ENCODE measurements around the gene SLC38A3.

Gene SLC38A3

DNA sequence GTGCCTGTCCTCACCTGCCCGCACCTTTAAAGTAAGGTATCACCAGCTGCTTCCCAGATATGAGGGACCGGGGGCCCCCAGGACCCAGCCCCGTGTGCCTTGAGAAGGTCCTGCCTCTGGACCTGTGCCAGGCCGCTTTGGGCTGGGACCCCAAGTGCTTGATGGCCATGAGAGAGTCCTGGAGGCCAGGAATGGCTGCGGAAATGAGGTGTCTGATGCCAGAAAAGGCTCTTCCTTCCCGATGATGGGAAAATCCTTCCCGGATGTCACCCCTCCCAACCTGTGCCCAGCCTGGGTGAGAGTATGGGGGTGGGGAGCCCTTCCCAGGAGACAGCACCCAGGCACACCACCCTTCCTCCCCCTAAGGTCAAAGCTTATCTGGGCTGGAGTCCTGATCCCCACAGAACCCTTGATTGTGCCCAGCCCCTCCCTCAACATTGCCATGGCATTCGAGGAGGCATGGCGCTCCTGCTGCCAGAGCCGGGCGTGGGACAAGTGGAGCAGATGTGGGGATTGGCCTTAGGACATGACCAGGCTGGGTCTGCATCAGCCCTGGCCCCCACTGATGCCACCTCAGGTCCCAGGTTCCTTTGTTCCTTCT lies 35.7 kb upstream of the SLC38A3 start:
- no peak for DNase-seq (ENCODE audit: low spot score)

DNA sequence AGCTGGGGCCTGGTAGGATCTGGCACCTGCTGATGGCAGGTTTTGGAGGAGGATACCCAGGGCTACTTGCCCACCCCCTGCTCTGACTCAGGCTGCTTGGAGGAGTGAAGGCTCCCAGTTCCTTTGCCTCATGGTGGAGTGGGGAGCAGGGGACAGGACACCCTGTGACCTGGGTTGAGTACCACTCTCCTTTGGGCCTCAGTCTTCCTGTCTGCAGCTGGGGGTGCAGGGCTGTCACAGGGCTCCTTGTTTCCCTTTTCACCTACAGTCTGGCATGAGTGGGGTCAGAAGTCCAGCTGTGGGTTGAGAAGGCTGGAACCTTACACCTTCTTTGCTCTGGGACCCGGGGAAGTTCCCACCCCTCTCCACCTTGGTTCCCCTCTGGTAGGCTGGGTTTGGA lies 35.2 kb upstream of the SLC38A3 start:
- DNase-seq (ENCODE audit: low spot score): no peak

DNA sequence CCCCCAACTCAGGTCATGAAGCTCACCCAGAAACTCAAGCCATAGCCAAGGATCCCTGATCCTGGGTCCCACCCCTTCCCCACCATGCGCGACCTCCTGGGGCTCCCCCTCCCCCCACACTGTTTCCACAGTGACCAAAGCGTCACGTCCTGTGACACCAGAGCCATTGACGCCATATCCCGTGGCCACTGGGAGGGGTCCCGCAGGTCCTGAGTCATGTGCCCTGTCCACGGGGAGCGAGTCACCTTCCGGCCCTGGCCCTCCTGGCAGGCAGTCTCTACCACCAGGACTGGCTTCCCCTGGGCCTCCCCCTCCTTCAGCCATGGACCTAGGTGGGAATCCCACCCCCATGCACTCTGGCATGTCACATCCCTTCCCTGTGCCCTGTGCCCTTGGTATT lies 34.4 kb upstream of the SLC38A3 start:
- peak; percentile 98 for DNase-seq (ENCODE audit: low spot score)

DNA sequence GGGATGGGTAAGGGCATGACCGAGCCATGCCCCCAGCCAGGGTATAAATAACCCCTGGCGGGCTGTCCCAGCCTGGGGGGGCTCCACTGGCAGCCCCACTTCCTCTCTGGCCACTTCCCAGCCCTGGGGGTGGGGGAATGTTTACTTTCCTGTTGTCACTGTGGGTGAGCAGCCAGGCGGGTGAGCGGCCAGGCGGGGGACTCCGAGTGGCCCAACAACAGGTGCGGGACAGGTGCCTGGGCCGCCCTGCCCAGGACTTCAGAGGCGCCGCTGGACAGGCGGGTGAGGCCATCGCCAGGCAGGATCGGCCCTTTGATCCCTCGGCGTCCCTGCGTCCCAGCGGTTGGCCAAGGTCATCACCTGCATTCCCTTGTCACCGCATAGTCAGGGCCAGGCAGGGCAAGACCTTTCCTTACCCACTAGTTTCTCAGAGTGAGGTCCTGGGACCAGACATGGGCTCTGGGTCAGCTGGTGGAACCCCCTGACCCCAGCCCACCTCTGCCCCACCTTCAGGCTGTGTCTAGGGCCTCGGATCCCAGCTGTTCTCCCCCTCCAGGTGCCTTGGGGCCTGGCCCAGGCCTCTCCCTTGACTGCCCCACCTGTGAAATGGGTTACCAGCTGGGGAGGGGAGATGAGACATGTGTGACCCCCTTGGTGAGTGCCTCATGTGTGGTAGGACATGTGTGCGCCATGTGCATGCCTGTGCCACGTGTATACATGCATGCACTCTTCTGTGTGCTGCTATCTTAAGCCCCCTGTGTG lies 33.4 kb upstream of the SLC38A3 start:
- DNase-seq (ENCODE audit: low spot score): no peak

DNA sequence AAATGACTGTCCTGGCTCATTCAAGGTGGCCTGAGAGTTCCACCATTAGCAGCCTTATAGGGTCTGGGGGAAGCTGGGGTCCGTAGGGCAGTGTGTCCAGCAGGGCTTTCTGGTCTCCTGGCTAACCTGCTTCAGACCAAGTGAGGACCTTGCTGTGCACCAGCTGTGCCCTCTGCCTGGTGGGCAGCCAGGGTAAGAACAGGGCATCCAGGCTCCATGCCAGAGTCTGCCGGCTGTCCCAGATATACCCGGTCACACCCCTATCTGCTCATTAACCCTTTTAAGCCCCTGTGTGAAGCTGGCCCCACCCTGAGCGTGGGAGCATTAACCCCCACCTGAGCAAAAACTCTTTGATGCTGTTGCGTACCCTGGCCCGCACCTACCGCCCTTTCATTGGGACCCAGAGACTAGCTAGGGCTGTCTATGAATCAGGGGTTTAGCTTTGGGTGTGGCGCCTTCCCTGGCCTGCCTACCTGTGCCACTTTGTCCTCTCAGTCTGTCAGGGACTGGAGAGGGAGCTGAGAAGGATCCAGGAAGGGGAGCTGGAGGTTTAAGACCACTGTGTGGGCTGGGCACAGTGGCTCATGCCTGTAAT lies 32.3 kb upstream of the SLC38A3 start:
- DNase-seq (ENCODE audit: low spot score): no peak

DNA sequence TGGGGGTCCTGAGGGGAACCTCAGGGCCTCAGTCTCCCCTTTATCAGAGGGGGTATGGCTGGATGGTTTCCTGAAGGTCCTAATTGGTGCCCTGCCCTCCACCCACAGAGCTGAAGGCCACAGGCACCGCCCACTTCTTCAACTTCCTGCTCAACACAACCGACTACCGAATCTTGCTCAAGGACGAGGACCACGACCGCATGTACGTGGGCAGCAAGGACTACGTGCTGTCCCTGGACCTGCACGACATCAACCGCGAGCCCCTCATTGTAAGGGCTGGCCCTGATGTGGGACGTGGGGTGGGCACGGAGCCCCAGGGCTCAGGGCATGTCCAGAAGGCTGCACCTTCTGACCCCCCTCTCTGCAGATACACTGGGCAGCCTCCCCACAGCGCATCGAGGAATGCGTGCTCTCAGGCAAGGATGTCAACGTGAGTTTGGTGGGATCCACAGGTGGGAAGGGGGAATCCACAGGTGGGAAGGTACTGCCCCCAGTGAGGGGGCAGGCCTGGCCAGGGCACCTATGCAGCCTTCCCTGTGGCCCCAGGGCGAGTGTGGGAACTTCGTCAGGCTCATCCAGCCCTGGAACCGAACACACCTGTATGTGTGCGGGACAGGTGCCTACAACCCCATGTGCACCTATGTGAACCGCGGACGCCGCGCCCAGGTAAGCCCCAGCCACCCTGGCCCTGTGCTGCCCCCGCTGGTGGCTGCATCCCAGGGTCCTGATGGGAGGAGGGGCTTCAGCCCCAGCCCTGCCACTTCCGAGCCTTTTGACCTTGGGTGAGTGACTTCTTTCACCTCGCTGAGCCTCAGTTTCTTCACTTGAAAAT lies 31.2 kb upstream of the SLC38A3 start:
- no peak for DNase-seq (ENCODE audit: low spot score)

DNA sequence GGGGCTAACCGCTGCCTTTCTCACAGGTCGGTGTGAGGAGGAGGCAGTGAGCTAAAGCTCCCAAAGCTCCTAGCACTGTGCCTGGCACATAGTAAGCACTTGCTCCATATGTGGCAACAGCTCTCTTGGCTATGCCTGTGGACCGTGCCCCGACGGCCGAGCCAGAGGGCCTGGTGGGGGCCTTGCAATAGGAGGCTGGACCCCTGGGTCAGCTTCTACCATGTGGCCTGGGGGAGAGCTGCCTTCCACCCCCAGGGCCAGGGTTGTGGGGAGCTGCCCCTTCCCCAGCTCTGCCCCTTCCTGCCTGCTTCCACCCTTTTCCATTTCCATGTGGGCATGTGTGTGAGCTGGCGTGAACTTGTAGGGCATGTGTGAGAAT lies 30.6 kb upstream of the SLC38A3 start:
- no peak for DNase-seq (ENCODE audit: low spot score)

DNA sequence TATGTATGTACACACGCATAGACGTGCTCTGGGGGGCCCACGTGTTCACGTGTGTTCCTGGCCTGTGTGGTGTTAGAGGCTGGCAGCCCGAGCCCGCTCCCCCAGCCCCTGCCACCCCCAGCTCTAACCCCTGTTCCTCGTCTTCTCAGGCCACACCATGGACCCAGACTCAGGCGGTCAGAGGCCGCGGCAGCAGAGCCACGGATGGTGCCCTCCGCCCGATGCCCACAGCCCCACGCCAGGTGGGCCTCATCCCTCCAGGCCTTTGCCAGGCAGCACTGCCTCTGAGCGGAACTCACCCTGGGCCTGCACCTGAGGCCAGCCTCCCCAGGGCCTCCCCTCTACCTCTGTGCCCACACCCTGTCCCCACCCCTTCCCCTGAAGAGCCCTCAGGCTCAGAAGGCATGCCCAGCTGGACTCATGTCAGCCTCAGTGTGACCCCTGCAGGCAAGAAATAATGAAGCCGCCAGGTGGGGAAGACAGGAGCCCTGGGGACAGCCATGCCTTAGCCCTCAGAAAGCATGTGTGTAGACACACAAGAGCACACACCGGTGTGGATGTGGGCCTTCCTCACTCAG lies 30.0 kb upstream of the SLC38A3 start:
- DNase-seq (ENCODE audit: low spot score): no peak

DNA sequence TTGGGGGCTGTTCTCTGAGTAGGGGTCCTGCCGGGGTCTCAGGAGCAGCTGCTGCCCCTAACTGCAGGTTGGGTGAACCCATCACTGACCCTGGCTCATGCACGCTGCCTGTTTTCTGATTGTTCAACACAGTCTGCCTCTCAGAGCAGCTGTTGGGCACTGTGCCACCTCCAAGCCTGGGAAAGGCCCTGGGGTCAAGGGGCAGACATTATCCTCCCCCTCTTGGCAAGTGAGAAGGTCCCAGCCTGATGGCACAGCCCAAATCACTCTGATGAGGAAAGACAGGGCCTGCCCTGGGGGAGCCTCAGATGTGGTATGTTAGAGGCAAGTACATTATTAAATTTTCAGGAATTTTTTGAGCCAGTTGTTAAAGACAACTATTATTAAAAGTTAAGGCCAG lies 27.7 kb upstream of the SLC38A3 start:
- no peak for DNase-seq (ENCODE audit: low spot score)

DNA sequence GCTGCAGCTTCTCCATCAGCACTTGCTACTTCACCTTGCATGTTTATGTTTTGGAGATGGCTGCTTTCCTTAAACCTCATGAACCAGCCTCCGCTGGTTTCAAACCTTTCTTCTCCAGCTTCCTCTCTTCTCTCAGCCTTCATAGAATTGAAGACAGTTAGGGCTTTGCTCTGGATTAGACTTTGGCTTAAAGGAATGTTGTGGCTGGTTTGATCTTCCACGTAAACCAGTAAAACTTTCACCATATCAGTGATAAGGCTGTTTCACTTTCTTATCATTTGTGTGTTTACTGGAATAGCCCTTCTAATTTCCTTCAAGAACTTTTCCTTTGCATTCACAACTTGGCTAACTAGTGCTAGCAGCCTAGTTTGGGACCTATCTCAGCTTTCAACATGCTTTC lies 25.4 kb upstream of the SLC38A3 start:
- no peak for DNase-seq (ENCODE audit: low spot score)

DNA sequence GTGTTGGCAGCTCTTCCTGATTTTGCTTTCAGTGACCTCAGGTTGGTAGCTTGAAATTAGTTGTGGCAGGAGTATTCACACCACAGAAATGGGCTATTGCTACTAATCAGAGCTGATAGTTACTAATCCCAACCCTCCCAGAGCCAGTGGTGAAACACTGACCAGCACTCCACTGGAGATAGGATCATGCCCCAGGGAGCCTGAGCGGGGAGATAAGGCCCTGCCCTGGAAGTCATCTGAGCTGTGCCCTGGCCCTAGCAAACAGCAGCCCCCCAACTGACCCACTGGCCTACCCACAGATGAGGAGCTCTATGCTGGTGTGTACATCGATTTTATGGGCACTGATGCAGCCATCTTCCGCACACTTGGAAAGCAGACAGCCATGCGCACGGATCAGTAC lies 23.1 kb upstream of the SLC38A3 start:
- DNase-seq (ENCODE audit: low spot score): no peak

DNA sequence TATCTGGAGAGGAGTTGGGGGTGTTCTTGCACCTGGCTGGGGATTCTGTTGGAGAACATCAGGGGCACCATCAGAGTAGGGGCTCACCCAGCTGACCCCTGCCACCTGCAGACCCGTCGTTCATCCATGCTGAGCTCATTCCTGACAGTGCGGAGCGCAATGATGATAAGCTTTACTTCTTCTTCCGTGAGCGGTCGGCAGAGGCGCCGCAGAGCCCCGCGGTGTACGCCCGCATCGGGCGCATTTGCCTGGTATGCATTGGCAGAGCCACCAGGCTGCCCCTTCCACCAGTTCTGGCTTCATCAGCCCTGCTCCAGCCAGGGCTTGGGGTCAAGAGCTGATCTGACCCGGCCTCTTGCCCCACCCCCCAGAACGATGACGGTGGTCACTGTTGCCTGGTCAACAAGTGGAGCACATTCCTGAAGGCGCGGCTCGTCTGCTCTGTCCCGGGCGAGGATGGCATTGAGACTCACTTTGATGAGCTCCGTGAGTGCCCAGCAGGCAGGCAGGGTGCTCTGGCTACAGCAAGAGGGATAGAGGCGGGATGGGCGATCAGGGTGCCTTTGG lies 22.5 kb upstream of the SLC38A3 start:
- DNase-seq (ENCODE audit: low spot score): no peak

DNA sequence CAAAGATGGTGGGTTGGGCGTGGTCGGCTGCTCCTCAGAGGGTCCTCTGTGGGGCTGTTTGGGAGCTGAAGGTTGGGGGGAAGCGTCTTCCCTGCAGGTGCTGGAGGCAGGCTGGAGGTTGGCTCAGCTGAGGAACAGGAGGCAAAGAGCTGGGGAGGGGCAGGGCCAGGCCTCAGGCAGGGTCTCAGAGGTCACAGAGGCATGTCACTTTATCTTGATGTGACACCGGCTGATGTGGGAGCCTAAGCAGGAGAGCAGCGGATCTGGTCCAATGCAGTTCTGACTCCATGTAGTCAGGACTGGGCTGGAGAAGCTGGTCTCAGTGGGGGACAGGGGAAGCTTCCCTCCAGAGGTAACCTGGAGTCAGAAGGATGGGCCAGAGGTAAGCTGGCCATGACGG lies 21.3 kb upstream of the SLC38A3 start:
- DNase-seq (ENCODE audit: low spot score): no peak

DNA sequence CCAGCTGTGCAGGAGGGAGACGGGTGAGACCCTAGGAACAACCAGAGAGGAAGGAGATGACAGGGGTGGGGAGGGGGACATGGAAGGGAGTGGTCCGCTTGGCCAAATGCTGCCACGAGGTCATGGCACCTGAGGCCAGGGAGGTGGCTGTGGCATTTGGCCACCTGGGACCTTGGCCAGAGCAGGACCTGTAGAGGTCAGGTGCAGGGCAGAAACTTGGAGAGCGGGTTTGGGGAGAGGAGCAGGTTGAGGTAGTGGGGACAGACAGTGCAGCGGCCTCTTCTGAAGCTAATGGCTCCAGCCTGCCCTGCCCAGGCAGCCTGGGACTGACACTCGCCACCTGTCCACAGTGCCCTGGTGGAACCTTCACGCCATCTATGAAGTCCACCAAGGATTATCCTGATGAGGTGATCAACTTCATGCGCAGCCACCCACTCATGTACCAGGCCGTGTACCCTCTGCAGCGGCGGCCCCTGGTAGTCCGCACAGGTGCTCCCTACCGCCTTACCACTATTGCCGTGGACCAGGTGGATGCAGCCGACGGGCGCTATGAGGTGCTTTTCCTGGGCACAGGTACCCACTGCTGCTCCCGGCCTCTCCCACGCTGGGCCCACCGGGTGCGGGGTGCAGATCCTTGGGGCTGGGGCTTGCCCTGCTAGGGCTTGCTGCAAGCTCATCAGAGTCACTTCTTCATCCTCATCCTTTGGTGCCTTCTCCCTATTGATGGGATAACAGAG lies 20.7 kb upstream of the SLC38A3 start:
- DNase-seq (ENCODE audit: low spot score): no peak

DNA sequence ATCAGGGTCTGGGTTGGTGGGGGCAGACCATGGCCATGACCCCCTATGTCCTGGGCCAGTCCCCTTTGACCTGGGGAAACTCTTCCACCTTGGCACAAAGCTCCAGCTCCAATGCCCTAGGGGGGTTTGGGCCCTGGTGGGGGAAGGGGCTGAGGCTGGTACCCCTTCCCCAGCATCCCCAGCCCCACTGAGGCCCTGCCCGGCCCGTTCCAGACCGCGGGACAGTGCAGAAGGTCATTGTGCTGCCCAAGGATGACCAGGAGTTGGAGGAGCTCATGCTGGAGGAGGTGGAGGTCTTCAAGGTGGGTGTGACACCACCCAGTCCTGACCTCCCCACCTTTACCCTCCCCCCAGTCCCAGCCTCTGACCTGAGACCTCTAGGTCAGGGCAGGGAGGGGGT lies 19.8 kb upstream of the SLC38A3 start:
- DNase-seq (ENCODE audit: low spot score): no peak

DNA sequence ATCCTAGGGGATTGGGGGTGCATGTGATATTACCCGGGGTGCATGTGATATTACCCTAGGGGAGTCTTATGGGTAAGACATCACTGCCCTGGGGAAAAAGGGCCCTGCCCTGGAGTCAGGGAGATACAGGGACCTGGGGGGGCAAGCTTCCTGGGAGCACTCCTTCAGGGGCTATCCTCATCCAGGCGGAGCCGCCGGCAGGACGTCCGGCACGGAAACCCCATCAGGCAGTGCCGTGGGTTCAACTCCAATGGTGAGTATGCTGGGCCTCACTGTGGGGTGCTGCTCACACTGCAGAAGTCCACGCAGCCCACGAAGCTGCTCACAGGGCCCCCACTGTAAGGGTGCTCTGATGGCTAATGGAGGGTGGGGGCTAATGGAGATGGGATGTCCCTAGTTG lies 19.0 kb upstream of the SLC38A3 start:
- no peak for DNase-seq (ENCODE audit: low spot score)

DNA sequence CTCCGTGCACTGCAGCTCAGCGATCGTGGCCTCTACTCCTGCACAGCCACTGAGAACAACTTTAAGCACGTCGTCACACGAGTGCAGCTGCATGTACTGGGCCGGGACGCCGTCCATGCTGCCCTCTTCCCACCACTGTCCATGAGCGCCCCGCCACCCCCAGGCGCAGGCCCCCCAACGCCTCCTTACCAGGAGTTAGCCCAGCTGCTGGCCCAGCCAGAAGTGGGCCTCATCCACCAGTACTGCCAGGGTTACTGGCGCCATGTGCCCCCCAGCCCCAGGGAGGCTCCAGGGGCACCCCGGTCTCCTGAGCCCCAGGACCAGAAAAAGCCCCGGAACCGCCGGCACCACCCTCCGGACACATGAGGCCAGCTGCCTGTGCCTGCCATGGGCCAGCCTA lies 17.3 kb upstream of the SLC38A3 start:
- DNase-seq (ENCODE audit: low spot score): no peak

DNA sequence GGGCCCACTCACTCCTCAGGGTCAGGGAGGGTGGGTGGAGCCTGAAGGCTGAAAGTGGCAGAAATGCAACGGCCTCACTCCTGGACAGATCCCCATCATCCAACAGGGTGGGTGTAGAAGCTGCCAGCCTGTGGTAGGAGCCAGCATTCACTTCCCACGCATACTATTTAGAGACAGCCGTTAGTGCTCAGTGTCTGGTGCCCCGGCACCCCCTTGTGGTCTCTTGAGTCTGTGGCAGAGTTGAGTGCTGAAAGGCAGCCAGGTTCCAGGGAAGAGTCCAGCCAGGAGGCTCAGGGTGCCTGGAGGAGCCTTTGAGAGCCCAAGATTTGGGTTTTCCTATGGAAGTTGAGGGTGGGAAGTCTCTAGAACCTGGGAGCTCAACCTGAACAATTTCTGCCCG lies 15.8 kb upstream of the SLC38A3 start:
- DNase-seq (ENCODE audit: low spot score): peak; percentile 61

DNA sequence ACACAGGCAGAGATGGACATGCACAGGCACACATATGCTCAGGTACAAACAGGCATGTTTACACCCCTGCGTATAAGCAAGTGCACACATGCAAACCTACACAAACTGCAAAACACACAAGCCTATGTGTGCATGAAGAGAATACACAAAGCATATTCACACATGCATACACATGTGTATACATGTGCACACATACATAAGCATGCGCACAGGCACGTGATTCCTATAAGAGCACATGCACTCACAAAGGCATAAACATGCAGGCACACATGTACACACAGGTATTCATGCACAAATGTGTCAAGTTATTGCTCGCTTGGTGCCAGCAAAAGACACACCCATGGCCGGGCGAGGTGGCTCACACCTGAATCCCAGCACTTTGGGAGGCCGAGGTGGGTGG lies 15.1 kb upstream of the SLC38A3 start:
- no peak for DNase-seq (ENCODE audit: low spot score)

DNA sequence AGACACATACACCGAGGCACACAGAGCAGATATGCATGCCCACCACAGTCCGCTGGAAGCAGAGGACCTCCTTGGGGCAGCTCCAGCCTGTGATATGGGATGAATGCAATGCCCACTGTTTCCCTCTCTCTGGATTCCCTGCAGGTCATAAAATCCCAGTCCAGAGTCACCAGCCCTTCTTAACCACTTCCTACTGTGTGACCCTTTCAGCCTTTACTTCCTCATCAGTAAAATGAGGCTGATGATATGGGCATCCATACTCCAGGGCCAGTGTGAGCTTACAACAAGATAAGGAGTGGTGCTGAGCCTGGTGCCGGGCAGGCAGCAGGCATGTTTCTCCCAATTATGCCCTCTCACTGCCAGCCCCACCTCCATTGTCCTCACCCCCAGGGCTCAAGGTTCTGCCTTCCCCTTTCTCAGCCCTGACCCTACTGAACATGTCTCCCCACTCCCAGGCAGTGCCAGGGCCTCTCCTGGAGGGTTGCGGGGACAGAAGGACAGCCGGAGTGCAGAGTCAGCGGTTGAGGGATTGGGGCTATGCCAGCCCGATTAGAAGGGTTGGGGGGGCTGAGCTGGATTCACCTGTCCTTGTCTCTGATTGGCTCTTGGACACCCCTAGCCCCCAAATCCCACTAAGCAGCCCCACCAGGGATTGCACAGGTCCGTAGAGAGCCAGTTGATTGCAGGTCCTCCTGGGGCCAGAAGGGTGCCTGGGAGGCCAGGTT lies 14.0 kb upstream of the SLC38A3 start, which contains the start of gene GNAT1:
TSS of gene GNAT1 (plus strand) at position 675 of the 725 bp plus-strand sequence. CDS start 116 bp downstream, outside the sequence.
- no peak for DNase-seq (ENCODE audit: low spot score)

DNA sequence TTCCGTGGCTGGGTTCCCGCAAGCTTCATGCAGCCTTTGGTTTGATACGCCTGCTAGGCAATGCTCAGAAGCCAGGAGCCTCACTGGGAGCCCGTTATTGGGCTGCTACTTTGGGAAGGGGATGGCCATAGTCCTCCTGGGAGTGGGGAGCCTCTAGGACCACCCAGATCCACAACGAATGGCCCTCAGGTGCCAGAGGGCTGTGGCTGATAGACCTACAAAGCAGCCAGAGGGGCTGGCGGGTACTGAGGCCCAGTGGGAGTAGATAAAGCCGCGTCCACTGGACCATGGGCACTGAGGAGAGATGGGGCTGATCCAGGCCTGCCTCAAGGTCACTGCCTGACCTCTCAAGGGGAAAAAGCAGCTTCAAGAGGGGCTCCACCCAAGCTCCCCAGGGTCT lies 12.9 kb upstream of the SLC38A3 start:
- DNase-seq (ENCODE audit: low spot score): no peak

All from kidney capillary endothelial cell (primary cell).